Stimulated activated CD4-positive, alpha-beta T cell treated with anti-CD3 and anti-CD28 coated beads, Interleukin-2, amount 100 ng/mL, for 48 hours (primary cell): ENCODE measurements around the gene MED26.
"Not testable (repeated sequence)": the region's sequence is repeated elsewhere in the genome, so short reads cannot be mapped to it uniquely, and the experiment has no call there.

ENCODE experiments used
- DNase-seq, 2 donors: peaks; one replicate each; pipeline ENCODE4 v3.0.0-alpha.2; 2020

Gene MED26

DNA sequence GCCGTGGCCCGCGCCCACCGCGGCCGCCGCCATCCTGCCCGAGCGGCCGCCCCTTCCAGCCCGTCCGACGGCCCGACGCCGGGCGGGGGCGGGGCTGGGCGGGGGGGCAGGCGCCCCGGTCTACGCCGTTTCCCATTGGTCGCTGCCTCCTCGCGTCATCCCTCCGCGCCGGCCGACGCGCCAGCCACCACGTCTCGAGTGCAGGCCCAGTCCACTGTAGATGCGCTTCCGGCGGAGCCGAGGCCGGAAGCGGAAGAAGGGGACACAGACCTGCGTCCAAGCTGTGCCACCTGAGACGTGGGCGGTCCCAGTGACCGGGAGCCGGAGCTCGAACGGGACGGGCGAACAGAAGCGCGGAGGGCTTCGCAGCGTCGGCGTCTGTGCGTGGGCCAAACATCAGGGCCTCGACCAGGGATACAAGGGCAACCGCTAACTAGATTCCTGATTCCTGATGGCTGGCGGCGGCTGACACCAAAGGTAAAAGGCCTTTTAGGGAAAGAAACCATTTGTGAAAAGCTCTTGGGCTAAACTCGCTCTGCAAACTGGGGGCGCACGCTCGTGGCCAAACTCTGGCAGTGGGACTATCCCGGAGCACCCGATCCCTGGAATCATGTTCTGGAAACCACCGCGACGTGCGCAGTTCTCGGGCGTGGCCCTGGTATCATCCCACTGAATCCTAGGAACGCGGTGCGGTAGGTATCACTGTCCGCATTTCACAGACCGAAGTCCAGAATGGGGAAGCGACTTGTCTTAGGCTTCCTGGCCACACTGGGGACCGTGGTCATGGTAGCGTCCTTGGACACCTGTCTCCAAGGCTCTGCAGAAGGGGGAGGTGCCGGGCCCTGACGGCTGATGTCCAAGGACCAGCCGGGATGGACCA is 55.4 kb downstream of the MED26 start, which contains the start of gene SLC35E1:
Gene SLC35E1 (minus strand): TSS at position 84 of the 880 bp plus-strand sequence. CDS start 51 bp downstream, at position 33.
- peak; percentile 85 to 87 for DNase-seq

DNA sequence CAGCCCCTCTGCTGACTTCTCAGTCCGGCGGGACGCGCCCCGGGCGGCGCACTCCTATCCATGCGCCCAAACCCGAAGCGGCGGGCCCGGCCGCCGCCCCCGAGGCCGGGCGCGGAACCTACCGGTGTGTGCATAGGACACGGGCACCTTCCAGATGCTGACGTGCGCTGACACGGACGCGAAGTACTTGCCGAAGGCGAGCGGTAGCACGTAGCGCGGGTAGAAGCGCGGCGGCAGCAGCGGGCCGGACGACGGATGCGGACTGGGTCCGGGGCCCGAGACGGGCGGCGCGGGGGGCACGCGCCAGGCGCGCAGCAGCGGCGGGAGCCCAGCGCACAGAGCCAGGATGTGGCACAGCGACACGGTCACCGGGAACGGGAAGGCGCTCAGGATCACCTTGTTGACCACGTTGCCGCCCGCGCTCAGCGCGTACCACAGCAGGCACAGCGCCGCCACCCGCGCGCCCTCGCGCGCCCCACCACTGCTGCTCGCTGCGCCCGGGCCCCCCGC is 56.1 kb downstream of the MED26 start:
- DNase-seq: no peak

DNA sequence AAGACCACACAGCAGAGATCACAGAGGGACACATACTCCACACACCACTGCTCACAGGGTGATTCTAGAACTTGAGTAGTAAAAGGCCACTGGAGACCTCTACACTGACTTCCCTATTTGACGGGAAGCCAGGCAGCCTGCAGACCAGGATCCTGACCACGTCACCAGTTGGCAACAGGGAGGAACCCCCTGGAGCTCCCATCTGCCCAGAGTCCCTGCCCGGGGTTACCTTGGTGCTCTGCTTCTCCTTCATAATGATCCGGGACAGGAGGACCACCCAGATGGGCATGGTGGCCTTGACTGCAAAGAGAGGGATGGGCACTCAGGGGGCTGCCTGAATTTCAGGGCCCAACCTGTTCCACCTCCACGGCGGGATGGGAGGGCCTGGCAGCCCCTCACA is 56.7 kb downstream of the MED26 start:
- DNase-seq: no peak

DNA sequence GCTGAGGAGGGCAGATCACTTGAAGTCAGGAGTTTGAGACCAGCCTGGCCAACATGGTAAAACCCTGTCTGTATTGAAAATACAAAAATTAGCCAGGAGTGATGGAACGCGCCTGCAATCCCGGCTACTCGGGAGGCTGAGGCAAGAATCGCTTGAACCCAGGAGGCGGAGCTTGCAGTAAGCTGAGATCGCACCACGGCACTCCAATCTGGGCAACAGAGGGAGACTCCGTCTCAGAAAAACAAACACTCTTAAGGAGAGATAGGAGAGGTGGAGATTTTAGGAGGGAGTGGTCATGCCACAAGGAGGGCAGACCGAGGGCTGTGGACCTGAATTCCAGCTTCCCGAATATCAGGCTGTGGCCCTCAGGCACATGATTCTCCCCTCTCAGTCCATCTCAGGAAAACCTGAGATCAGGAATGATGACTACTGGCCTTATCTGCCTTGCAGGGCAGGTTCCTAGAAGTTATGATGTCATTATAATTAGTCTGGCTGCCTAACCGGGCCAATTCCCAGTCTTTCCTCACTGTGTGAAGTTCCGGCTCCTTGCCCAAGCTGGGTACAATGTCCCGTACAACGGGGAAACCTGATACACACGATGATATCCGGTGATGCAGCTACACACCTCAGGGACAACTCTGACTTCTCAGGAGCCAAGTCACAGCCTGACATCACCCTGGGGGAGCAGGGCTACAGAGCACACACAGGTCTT is 58.2 kb downstream of the MED26 start:
- DNase-seq: no peak

DNA sequence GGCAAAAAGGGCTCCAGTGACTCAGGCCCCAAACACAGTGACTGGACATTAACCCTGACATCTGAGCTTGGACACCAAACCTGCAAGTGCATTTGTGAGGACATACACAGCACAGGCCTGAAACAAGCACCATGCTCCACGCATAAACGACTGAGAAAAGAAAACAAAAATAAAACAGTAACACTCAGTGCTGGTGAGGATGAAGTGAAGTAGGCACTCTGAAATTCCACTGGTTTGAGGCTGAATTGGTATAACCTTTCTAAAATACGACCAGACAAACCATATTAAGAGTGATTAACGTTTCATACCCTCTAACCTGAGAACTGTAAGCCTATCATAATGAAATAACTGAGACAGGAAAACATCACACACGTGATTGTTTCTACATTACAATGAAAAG is 61.3 kb downstream of the MED26 start:
- no peak for DNase-seq

DNA sequence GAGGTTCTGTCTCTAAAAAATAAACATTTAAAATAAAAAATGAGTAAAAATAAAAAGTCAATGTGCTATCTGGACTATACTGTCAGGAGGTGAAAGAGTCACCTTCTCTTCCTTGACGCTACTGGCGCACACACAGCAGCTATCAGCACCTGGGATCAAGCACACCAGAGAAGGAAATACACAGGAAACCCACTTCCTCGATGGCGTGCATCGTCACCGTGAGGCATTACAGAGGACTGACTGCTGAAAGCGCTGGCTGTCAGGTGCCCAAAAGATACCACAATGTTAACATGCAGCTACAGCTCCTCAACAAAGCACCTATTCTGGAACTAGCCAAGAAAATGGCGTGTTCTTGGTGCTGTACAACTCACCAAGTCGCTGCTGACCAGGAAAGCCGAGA is 61.8 kb downstream of the MED26 start:
- peak in 1 of 2 donors; percentile 45 for DNase-seq

DNA sequence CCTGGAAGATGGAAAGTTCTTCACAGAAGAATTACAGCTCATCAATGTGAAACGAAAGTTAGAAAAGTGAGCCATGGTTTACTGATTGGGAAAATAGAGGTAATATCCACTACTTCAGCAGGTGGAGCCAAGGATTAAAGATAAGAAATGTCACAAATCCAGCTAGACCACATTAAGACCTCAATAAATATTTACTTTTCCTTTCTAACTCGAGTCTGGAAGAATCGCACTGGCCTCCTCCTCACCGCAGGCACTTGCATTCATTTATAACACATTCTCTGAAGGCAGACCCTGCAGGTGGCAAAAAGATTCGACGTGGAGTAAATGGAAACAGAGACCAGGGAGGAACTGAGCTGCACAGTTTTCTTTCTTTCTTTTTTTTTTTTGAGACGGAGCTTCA is 63.2 kb downstream of the MED26 start:
- DNase-seq: no peak

DNA sequence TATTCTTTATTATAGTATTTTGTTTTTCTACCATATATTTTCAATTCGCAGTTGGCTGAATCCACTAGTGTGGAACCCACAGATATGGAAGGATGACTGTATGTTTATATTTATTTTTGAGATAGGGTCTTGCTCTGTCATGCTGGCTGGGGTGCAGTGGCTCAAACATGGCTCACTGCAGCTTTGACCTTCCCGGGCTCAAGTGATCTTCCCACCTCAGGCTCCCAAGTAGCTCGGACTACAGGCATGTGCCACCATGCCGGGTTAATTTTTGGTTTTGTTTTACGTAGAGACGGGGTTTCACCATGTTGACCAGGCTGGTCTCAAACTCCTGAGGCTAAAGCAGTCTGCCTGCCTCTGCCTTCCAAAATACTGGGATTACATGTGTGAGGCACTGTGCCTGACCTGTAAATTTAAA is 65.4 kb downstream of the MED26 start:
- no peak for DNase-seq

DNA sequence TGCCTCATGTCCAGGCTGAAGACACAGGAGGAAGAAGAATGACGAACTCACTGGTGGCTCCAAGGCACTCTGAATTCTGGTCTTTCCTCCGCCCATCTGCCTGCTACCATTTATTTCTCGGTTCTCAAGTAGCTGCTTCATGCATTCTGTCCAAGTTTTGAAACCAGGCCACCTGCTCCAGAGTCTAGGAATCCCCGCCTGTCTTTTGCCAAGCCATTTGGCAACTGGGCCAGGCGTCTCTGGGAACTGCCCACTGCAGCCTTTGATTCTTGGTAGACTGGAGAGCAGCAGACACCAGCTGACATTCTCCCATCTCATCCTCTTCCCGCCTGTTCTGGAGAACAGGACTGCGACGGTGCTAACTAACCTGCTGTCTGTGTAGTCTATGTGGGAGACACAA is 66.6 kb downstream of the MED26 start:
- no peak for DNase-seq

DNA sequence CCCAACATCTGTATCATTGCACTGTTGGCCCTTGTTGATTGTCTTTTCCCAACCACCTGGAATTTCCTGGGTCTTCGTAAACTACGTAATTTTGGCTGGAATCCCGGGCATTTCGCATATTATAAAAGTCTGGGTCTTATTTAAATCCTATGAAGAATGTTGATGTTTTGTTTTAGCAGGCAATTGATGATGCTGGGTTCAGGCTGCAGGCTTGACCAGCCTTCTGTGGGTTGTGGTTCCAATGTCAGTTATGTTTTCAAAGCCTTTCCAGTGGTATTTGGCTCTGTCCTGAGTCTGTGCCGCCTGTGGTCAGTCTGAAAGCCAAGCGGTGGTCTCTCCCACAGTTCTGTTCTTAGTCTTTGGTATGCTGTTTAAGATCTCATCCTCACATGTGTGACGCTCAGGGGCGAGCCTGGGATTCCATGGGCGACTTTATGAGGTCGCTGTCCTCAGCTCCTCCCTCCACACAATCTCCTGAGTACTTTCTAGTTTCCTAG is 68.2 kb downstream of the MED26 start:
- no peak for DNase-seq

DNA sequence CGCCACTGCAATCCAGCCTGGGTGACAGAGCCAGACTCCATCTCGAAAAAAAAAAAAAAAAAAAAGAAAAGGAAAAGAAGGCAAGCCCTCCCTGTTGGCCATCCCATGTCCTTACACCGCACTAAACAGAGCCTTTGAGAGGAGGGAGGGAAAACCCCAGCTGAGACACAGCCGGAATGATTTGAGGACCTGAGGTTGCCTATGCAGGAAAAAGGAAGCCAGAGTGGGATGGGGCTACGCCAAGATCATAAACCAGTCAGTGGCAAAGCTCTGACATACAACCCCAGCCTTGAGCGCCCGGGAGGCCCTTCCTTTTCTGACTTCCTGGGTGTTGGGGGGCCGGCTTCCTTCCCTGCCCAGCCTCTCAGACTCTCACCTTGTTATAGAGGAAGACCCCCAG is 73.2 kb downstream of the MED26 start:
- no peak for DNase-seq

DNA sequence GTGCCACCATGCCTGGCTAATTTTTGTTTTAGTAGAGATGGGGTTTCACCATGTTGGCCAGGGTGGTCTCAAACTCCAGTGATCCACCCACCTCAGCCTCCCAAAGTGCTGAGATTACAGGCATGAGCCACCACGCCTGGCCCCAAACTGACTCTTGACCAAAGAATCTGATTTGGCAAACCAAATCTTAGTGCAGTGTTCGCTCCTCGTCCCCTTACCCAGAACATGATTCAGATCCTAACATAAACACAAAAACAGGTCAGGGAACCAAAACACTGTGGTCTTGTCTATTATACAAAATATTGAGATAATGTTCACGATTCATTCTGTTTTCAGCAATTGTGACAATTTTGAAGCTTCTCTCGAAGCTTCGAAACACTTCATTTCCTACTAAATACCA is 76.1 kb downstream of the MED26 start:
- DNase-seq: not testable (repeated sequence)

DNA sequence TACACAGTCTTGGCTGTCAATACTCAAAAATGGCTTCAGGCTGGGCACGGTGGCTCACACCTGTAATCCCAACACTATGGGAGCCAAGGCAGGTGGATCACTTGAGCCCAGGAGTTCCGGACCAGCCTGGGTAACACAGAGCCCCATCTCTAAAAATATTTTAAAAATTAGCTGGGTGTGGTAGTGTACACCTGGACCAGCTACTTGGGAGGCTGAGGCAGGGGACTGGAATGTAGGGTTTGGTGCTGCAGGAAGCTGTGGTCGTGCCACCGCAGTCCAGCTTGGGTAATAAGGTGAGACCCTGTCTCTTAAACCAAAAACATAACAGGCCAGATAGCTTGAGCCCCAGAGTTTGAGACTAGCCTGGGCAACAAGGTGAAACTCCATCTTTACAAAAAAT is 79.0 kb downstream of the MED26 start:
- DNase-seq: no peak

DNA sequence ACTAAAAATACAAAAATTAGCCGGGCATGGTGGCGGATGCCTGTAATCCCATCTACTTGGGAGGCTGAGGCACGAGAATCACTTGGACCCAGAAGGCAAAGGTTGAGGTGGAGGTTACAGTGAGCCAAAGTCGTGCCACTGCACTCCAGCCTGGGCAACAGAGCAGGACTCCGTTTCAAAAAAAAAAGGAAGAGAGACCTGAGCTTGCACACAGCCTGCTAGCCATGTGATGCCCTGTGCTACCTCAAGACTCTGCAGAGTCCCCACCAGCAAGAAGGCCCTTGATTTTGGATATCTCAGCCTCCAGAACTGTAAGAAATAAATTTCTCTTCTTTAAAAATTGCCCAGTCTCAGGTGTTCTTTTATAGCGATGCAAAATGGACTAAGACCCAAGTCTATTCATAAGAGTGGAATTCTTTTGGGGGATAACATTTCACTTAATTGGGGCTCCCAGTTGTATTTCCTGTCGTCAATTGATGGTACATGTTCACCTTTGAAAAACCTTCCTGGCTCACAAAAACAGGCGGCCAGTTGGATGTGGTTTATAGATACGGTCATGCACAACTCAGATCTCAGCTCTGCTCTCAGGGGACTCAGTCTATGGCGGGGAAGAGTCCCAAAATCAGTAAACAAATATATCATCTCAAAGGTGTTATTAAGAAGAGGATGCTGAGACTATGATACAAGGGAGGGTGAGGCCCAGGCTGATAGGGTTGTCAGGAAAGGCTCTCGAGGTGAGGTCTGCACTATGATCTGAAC is 83.4 kb downstream of the MED26 start:
- no peak for DNase-seq

DNA sequence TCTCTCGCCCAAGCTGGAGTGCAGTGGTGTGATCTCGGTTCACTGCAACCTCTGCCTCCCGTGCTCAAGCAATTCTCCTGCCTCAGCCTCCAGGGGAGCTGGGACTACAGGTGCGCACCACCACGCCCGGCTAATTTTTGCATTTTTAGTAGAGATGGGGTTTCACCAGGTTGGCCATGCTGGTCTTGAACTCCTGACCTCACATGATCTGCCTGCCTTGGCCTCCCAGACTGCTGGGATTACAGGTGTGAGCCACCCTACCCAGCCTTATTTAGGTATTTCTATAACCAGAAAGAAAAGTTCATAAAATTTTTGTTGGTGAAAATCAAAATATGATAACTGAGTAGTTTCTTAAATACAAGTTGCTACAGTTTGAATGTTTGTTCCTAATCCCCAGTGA is 84.3 kb downstream of the MED26 start:
- DNase-seq: not testable (repeated sequence)

DNA sequence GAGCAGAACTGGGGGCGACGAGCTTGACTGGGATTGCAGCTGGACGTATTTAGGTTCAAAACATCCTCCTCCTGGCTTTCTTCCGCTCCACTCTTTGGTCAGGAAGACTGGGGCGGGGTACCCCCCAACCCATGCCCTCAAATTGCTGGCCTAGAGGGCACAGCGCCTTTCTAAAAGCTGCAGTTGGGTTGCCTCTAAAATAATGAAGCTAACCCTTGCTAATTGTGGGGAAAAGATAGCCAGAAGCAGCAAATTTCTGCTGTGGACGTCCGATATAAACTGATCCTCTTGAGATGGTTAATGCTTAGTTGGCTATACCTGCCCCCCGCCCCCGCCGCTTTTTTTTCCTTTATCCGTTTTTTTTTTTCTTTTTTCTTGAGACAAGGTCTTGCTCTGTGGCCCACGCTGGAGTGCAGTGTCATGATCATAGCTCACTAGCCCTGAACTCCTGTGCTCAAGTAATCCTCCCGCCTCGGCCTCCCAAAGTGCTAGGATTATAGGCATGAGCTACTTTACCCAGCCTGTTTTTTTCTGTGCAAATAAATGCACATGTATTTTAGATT is 85.0 kb downstream of the MED26 start:
- DNase-seq: no peak

DNA sequence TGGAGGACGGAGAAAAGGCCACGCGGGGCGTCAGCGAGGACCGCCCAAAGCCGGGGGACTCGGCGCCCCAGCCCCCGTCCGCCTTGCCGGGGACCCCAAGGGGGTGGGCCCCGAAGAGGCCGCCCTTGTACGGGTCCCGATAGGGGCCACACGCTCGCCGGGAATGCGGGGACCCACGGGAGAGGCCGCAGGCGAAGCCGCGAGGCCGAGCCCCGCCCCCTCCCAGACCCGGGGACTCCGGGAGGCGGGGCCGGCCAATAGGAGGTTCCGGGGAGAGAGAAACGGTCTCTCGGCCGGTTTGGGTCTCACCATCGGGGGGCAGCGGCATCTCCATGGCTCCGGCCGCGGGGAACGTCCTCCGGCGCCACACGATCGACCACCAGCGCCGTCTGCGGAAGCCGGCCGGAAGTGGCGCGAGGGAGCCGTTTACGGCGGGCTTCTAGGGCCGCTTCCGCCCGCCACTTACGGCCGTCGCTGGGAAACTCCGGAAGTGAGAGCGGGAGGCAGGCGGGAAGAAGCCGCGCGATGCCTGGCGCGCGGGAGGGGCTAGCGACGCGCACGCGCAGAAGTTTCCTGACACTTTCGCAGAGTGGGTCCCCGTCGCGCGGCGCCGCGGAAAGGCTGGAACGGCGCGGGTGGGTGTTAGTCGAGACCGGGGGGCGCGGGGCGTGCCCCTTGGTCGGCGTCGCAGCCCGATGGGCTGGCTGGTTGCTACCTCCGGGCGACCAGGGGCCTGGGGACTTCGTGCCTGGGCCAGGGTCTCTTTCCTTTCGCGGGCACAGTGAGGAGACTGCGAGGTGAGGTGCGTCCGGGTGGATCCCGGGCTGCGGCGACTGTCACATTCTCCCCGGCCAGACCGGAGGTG is 85.7 kb downstream of the MED26 start, which contains the start of gene CHERP:
Gene CHERP (minus strand): TSS at position 393 of the 865 bp plus-strand sequence. CDS start 59 bp downstream, at position 334.
- DNase-seq: peak; percentile 89 to 93

DNA sequence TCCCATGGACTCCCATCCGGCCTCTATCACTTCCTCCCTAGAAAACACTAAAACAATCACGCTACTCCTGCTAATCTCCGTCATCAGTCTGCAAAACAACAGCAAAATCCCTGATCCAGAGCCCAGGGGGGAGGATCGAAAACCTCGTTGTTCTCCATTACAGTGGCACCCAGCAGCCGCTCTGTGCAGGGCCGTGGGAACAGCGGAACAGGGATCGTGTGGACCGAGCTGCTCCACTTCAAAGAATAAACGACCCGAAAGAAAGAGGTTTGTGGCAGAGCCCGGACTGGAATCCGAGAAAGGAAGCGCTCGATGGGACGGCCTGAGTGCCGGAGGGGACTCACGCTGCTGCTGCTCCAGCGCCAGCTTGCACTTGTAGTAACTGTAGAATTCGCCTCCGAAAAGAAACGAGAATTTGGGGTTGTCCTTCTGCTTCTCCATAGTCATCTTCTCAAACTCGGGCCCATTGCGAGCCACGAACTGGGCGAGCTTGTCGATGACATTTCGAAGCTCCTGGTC is 86.4 kb downstream of the MED26 start:
- no peak for DNase-seq

DNA sequence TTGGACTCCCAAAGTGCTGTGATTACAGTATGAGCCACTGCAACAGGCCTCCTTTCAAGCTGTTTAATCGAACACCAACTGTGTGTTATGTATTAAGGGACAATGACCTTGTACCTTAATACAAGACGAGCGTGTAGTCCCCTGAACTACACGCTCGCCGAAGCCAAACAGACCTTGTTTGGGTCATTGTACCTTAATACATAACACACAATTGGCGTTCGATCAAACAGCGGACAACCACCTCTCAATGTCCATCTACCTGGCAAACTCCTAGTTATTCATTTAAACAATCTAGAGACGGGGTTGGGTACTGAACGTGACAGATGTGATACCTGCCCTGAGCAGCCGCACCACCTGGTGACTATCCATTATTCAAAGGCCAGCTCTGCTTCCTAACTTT is 87.1 kb downstream of the MED26 start:
- no peak for DNase-seq

DNA sequence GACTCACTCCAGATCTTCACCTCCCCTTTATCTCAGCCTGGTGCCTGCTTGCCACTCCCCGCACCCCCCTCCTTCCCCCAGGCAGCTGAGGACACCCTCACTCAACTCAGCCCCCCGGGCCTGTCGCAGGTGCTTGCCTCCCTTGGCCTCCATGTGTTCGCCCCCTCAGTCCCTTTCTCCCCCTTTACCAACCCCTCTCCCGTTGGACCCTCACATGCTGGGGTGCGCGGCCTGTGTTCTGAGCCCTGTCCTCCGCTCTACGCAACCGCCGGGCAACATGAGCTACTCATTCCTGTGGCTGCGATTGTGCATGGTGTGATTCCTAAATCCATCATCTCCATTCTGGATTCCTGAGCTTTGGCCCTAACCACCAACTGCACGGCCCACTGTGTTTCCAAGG is 90.9 kb downstream of the MED26 start:
- no peak for DNase-seq

DNA sequence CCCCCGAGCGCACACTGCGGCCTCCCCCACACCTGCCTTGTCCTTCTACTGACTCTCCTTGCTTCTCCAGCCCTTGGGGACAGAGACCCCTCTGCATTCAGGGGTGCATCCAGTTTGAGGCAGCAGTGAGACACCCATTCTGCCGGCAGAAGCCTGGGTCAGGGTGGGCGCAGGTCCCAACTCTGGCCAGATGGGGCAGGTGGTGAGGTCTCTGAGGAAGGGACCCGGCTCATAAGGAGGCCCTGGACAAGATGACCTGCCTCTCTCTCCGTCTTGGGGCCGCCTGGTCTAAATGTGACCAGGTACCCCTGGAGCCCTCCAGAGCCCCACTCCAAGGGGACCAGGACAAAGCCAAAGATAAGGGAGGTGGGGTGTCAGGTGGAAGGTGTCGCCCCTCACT is 91.9 kb downstream of the MED26 start:
- DNase-seq: no peak
